GM12892 (cell line): ENCODE measurements around the gene ROPN1B.

Experiments used
- POLR2A ChIP-seq: IDR thresholded peaks from 2 replicates; pipeline ENCODE4 v1.6.1; 2011; ENCODE audit warnings: low read depth, low read length, control low read depth
- POLR2AphosphoS5 ChIP-seq: IDR thresholded peaks from 2 replicates; pipeline ENCODE4 v1.6.1; 2011; ENCODE audit warnings: low read depth, low read length, control low read depth

DNA sequence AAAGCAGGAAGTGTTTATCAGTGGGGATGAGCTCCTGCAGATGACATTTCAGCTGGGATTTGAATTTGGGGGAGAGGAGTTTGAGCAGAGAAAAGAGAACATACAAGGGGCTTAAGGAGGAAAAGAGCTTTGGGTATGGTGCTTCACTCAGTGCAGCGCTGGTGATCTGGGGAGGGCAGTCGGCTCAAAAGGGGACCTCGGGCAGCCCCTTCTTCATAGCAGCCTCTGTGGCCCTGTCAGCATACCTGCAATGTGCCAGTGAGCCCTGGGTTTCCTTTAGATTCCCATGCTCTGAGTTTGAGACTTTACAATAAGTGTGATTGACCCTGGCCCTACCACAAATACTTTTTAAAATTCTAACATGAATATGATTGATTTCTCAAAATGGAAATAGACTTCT lies 40.2 kb downstream of the ROPN1B start:
- TF ChIP-seq POLR2AphosphoS5 (no peak), POLR2A (no peak)
